Ectodermal cell (in vitro differentiated cells): ENCODE results near the gene ABLIM3. TPM values are rescaled to one million over a fixed set of nuclear protein-coding genes. Genes with fewer than 3 reads are reported as not detected.

Source experiments
- H3K27ac ChIP-seq: 2 replicates; pipeline ENCODE4 v1.7.0; 2013; ENCODE audit warnings: mild to moderate bottlenecking, low read depth, low read length; ENCODE audit not compliant: insufficient read depth, poor library complexity, severe bottlenecking
- H3K27me3 ChIP-seq: 2 replicates; pipeline ENCODE4 v1.7.0; 2013; ENCODE audit warnings: mild to moderate bottlenecking, low read length; ENCODE audit not compliant: insufficient read depth, control insufficient read depth, poor library complexity, severe bottlenecking
- H3K36me3 ChIP-seq: one replicate; pipeline ENCODE4 v1.7.0; 2013; ENCODE audit warnings: low read length; ENCODE audit not compliant: control insufficient read depth, insufficient read depth
- H3K4me1 ChIP-seq: one replicate; pipeline ENCODE4 v1.7.0; 2013; ENCODE audit warnings: low read length; ENCODE audit not compliant: control insufficient read depth, insufficient read depth
- H3K4me3 ChIP-seq: 2 replicates; pipeline ENCODE4 v1.7.0; 2013; ENCODE audit warnings: low read depth, low read length, control low read depth; ENCODE audit not compliant: insufficient read depth
- H3K9me3 ChIP-seq: 2 replicates; pipeline ENCODE4 v1.7.0; 2013; ENCODE audit warnings: mild to moderate bottlenecking, low read length, moderate library complexity; ENCODE audit not compliant: control insufficient read depth
- WGBS, 2 experiments: methylation state at CpG; one replicate each; pipeline ENCODE4 v1.1.7; 2013; ENCODE audit warnings: missing lambda C conversion rate in 2 of 2; 5-methylcytosine and 5-hydroxymethylcytosine counted together
- polyA plus RNA-seq, 4 experiments: library from polyadenylated mRNA; stranded (reverse); fragments of 50-300 nt; gene quantifications; one replicate each; pipeline ENCODE4 v1.2.3, GENCODE V29; 2013

The ABLIM3 gene
- 0.52 TPM for polyA plus RNA-seq (2013, experiment 1 of 4)
- 0.27 TPM for polyA plus RNA-seq (2013, experiment 2 of 4)
- polyA plus RNA-seq (2013, experiment 3 of 4): 0.48 TPM
- polyA plus RNA-seq (2013, experiment 4 of 4): 0.24 TPM

DNA sequence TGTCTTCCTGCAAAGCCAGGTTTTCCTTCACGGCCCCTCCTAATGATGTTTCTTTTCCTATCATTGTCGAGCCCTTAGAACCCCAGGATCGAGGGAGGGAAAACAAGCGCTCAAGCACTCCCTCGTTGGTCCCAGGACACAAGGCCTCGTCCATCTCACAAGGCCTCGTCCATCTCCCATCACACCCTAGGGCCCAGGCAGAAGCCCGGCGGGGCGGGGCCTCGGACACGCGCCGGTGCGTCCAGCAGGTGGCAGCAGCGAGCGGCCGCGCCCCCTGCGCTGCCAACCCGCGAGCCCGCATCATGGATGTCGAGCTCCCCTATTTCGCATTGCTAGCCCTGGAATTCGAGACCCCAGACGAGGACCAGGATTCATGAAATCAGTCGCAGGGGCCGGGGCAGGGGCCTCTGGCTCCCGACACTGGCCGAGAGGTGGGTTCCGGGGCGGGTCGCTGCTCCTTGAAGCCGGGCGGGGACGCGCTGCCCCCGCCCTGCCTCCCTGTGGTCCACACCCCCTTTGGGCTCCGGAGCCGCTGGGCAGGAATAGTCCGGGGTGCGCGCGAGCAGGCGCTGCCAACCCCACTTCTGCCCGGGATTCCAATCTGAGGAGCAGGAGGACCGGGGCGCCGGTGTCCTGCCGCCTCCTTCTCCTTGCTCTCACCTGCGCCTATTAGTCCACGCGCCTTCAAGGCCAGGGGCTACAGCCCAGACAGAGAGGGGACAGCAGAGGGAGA lies at the start of gene ABLIM3:
Gene ABLIM3, plus strand, starts transcription at position 270 of the 733 bp plus-strand sequence. CDS start 603 bp downstream, outside the sequence.
- no peaks in the 10 kb centered on the region for H3K9me3 ChIP-seq
- no peak within 1 kb of the TSS for H3K27ac ChIP-seq
- no peaks in the 10 kb centered on the region for H3K4me1 ChIP-seq
- H3K27me3 ChIP-seq: peaks cover 26% of the 10 kb centered on the region
- 8% methylated on average over 54 of the region's 54 CpGs for WGBS, 2 experiments
- no peaks in the 10 kb centered on the region for H3K36me3 ChIP-seq
- H3K4me3 ChIP-seq: peak within 1 kb of the TSS; percentile 61

DNA sequence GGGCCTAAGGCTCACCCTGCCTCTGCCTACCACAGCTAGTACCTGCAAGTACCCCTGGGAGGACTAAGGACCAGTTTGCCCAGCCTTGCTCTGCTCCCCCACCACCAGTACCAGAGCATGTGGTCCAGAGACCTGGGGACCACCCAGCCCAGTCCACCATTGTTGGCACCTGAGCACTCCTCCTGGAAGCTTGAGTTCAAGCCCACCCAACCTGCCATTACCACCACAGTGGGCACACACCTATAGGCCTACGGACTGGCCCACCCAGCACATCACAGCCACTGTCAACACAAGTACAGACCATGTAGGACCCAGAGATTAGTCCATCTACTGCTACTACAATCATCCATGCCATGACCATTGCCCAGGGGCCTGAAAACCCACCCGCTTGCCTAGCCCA lies 47.7 kb upstream of the ABLIM3 start:
- WGBS, 2 experiments: 45 to 48% methylated on average over 2 of the region's 2 CpGs
- H3K27ac ChIP-seq: no peak overlapping the region
- no peaks in the 10 kb centered on the region for H3K36me3 ChIP-seq
- no peaks in the 10 kb centered on the region for H3K9me3 ChIP-seq
- no peaks in the 10 kb centered on the region for H3K4me1 ChIP-seq
- no peak overlapping the region for H3K4me3 ChIP-seq
- no peaks in the 10 kb centered on the region for H3K27me3 ChIP-seq

DNA sequence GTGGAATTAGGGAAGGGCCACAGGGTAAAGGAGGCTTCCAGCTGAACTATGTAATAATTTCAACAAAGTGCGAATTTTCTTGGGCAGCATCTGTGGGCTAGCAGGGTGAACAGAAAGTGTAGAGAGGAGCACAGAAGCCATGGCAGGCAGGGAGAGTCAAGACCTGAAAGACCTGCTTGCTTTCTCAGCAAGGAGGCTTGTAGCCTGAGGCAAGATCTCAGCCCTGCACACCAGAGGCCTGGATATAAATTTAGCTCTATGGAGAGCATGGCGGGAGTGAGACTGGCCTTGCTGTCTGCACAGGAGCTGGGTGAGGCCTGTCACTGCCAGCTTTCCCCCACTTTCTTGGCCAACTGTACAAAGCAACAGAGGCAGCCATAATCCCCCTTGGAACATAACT lies 46.3 kb upstream of the ABLIM3 start:
- H3K27me3 ChIP-seq: no peaks in the 10 kb centered on the region
- H3K27ac ChIP-seq: no peak overlapping the region
- no peaks in the 10 kb centered on the region for H3K9me3 ChIP-seq
- H3K4me3 ChIP-seq: no peak overlapping the region
- no peaks in the 10 kb centered on the region for H3K4me1 ChIP-seq
- no peaks in the 10 kb centered on the region for H3K36me3 ChIP-seq
- 91 to 93% methylated on average over 2 of the region's 2 CpGs for WGBS, 2 experiments

DNA sequence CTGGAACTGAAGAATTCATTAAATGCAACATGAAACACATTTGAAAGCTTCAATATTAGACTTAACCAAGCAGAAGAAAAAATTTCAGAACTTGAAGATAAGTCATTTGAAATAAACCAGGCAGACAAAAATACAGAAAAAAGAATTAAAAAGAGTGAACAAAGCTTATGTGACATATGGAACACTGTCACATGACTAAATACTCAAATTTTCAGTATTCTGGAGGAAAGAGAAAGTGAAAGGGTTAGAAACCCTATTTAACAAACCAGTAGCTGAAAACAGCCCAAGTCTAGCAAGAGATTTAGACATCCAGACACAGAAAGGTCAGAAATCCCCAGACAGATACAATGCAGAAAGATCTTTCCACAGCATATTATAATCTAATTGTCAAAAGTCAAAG lies 41.4 kb upstream of the ABLIM3 start:
- Histone ChIP-seq H3K36me3 (no peaks in the 10 kb centered on the region), H3K9me3 (no peaks in the 10 kb centered on the region), H3K27ac (no peak overlapping the region), H3K4me1 (no peaks in the 10 kb centered on the region), H3K27me3 (no peaks in the 10 kb centered on the region), H3K4me3 (no peak overlapping the region)

DNA sequence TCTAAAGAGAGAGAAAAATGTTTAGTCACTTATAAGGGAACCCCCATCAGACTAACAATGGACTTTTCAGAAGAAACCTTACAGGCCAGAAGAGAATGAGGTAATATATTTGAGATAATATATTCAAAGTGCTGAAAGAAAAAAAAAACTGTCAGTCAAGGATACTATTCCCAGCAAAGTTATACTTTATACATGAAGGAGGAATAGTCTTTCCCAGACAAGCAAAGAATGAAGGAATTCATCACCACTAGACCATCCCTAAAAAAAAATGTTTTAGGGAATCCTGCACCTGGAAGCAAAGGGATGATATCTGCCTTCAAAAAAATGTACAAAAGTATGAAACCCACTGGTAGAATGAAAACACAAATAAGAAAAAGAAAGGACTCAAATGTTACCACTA lies 41.0 kb upstream of the ABLIM3 start:
- H3K27ac ChIP-seq: no peak overlapping the region
- H3K4me1 ChIP-seq: no peaks in the 10 kb centered on the region
- no peaks in the 10 kb centered on the region for H3K36me3 ChIP-seq
- H3K4me3 ChIP-seq: no peak overlapping the region
- no peaks in the 10 kb centered on the region for H3K9me3 ChIP-seq
- no peaks in the 10 kb centered on the region for H3K27me3 ChIP-seq

DNA sequence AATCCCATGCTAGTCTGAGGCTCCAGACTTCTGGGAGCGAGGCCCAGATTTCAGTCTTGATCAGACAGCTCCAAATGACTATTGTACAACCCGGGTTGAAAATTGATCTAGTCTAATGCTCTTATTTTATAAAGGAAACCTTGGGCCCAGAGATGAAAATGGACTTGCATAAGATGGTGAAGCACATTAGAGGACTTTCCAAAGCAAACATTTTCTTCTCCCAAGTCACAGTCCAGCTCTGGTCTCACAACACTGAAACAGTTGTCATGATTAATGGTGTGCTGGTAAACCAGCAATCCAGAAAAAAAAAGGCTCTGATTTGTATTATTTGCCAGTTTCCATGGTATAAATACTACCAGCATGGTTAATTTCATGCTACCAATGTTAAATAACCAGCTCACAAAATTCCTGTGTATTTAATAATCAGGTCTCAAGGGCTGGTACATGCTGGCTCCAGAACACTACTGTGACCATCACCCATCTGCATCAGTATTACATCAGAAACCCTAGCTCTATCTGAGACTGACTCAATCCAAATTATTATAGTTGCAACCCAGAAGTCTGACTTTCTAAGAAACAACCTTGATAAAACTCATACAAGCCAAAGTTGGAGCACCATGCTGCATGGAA lies 32.5 kb upstream of the ABLIM3 start:
- 92 to 95% methylated on average over 2 of the region's 2 CpGs for WGBS, 2 experiments
- Histone ChIP-seq H3K9me3 (no peaks in the 10 kb centered on the region), H3K27ac (no peak overlapping the region), H3K36me3 (no peaks in the 10 kb centered on the region), H3K27me3 (no peaks in the 10 kb centered on the region), H3K4me3 (no peak overlapping the region), H3K4me1 (no peaks in the 10 kb centered on the region)

DNA sequence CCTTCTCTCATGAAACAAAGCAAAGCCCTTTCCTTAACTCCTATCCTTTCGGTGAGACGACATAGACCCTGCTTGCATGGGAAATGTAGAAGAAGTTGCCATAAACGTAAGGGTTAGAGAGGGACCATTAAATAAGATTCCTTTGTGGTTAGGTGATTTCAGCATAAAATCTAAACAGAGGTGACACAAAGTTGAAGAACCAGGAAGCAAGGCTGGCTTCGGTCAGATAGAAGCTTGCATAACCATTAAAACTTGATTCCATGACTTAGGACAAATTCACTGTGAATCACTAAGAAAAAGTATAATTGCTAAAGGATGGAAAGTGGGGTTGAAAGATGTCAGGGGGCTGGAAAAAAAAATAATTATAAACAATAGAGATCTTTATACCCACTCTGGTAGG lies 30.9 kb upstream of the ABLIM3 start:
- Histone ChIP-seq H3K27ac (no peak overlapping the region), H3K27me3 (no peaks in the 10 kb centered on the region), H3K36me3 (no peaks in the 10 kb centered on the region), H3K9me3 (no peaks in the 10 kb centered on the region), H3K4me1 (no peaks in the 10 kb centered on the region), H3K4me3 (no peak overlapping the region)
- 96 to 98% methylated on average over 4 of the region's 4 CpGs for WGBS, 2 experiments

DNA sequence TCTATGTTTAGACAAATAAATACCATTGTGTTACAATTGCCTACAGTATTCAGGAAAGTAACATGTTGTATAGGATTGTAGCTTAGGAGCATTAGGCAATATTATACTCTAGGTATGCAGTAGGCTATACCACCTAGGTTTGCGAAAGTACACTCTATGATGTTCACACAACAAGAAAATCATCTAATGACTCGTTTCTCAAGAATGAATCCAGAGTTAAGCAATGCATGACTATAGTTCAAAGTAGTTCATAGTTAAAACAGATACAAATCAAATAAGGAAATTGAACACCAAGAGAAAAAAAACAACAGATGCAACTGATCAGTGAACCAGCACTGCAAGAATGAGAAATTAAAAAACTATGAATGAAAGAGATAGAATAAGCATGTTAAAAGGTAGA lies 27.6 kb upstream of the ABLIM3 start:
- Histone ChIP-seq H3K9me3 (no peaks in the 10 kb centered on the region), H3K4me3 (no peak overlapping the region), H3K27me3 (no peaks in the 10 kb centered on the region), H3K4me1 (no peaks in the 10 kb centered on the region), H3K36me3 (no peaks in the 10 kb centered on the region), H3K27ac (no peak overlapping the region)
- 96% methylated on average over 2 of the region's 2 CpGs for WGBS, 2 experiments

DNA sequence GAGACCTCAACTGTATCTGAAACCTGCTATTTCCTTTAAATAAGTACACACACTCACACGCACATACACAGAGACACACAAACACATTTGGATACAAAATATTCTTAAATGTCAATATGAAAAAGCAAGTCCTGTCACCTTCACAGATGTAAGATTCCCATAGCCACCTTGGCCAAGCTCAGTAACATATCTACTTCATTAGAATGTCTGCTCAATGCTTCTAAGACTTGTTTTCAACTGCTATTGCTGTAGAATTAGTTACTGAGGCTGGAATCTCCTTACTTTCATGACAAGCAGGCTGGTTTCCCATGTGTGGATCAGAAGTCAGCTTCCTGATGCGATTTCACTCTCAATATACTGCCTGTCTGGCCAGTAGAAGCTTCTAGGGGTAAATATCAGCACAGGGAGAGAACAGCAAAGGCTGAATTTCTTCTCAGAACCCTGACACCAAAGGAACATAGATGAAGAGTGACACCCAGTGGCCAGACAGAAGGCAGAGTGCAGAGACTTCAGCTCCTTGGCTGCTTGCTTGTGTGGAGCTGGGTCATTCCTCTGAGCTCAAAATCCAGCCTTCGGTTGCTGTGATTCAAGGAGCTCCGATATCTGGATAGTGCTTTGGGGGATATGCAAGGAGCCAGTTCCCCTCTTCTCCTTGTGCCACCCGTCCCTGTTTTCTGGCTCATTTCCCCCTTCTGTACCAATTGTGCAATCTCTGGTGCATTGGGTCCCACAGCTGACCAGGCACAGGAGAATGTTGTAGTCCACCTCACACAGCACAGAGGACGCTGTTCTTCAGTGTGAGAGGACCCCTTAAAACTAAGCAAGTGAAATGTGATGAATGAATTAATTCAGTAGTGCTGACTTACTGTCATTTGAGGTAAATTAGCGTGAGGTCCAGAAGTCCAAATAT lies 26.6 kb upstream of the ABLIM3 start:
- Histone ChIP-seq H3K27ac (no peak overlapping the region), H3K4me1 (no peaks in the 10 kb centered on the region), H3K4me3 (no peak overlapping the region), H3K9me3 (no peaks in the 10 kb centered on the region), H3K36me3 (no peaks in the 10 kb centered on the region), H3K27me3 (no peaks in the 10 kb centered on the region)
- 59 to 67% methylated on average over 7 of the region's 7 CpGs for WGBS, 2 experiments

DNA sequence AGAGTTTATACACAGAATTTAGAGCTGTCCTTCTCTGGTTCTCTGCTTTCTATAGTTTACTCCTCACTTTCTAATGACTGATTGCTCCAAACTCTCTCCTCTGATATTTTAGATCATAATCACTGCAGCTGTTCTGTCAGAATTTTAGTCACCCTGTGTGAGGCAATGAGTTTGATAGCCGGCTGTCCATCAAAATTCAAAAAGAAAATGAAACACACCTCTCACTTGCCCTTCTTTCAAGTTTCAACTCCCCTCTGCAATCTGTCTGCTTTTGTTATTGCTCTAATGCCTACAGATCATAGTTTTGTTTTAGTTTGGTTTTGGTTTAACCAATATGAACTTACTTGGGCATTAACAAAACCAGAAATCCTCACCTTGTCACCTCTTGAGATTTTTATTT lies 23.3 kb upstream of the ABLIM3 start:
- no peaks in the 10 kb centered on the region for H3K36me3 ChIP-seq
- no peak overlapping the region for H3K4me3 ChIP-seq
- no peaks in the 10 kb centered on the region for H3K9me3 ChIP-seq
- no peaks in the 10 kb centered on the region for H3K27me3 ChIP-seq
- H3K27ac ChIP-seq: no peak overlapping the region
- H3K4me1 ChIP-seq: no peaks in the 10 kb centered on the region
- WGBS, 2 experiments: 93 to 100% methylated on average over 1 of the region's 1 CpG
